ENCODE data around the gene JMJD1C. TPM values are rescaled to one million over a fixed set of nuclear protein-coding genes. Genes with fewer than 3 reads are reported as not detected.
A peak's percentile ranks its signal among the peaks of the same experiment; 100 is the strongest.

The JMJD1C gene
- total RNA-seq, 1 donor from 2014 or later = 84.2 TPM

DNA sequence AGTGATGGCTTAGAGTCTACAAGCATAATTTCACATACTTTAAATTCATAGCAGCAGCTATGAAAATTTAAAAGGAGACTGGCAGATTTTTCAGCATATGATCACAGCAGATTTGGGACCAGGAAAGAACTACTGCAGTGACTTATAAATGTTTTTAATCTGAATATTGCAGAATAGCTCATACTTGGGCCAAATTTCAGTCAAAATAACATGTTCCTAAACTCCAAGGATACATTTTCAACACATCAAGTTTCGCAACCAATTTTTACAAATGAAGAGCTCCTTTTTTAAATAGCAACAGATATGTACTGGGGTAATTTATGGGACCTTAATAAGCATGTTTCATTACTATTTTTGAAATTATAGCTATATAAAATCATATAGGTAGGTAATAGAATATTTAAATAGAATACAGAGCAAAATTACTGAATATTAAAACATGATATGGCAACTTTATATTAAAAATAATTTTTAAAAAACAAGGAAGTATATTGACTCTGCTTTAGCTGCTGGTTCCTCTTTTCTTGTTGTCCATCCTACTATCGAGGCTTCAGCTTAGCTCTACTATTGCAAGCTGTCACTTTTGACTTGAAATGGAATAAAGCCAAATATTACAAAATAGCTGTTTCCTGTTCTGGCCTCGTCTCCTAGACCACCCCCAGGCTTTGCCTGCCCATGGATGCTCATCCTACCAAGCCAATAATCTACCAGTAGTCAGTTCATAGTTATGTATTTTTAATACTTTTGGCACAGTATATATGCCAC lies 209.6 kb downstream of the JMJD1C start:
- peaks cover 69% of the 10 kb centered on the region for H3K4me1 ChIP-seq
- TF ChIP-seq, protein P1, sequence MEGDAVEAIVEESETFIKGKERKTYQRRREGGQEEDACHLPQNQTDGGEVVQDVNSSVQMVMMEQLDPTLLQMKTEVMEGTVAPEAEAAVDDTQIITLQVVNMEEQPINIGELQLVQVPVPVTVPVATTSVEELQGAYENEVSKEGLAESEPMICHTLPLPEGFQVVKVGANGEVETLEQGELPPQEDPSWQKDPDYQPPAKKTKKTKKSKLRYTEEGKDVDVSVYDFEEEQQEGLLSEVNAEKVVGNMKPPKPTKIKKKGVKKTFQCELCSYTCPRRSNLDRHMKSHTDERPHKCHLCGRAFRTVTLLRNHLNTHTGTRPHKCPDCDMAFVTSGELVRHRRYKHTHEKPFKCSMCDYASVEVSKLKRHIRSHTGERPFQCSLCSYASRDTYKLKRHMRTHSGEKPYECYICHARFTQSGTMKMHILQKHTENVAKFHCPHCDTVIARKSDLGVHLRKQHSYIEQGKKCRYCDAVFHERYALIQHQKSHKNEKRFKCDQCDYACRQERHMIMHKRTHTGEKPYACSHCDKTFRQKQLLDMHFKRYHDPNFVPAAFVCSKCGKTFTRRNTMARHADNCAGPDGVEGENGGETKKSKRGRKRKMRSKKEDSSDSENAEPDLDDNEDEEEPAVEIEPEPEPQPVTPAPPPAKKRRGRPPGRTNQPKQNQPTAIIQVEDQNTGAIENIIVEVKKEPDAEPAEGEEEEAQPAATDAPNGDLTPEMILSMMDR (IDR thresholded peaks at IDR 0.05) = no peak
- no peak overlapping the region for H3K4me3 ChIP-seq
- H3K27me3 ChIP-seq = no peaks in the 10 kb centered on the region
- ATAC-seq (peak; percentile 84), DNase-seq (no peak)
- H3K9me3 ChIP-seq = no peaks in the 10 kb centered on the region
- intact Hi-C loops (cut with DNase I) = no loop called here
- no peaks in the 10 kb centered on the region for H3K36me3 ChIP-seq
- H3K27ac ChIP-seq = peak overlapping the region; percentile 43

DNA sequence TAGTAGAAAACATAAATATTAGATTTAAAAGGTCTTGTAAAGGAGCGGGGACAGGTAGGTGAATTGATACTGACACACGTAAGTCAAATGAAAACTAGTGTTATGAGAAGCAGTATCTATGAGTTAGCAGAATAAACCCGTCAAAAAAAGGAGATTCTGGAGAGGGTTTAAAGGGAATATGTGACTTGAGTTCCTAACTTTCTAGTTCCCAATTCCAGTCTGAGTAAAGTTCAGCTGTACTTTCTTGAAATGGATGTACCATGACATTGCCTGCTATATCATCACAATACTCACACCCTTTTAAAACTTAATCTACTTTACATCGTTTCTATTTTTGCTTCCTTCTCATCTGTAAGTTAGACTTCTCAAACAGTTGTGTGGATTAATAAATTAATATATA lies 210.5 kb downstream of the JMJD1C start:
- Histone ChIP-seq H3K36me3 (no peaks in the 10 kb centered on the region), H3K27me3 (no peaks in the 10 kb centered on the region), H3K4me1 (peaks cover 60% of the 10 kb centered on the region), H3K9me3 (no peaks in the 10 kb centered on the region), H3K4me3 (no peak overlapping the region), H3K27ac (peak overlapping the region; percentile 20)
- ATAC-seq = peak; percentile 40
- DNase-seq = no peak
- TF ChIP-seq, protein P1 (IDR thresholded peaks at IDR 0.05) = no peak
- intact Hi-C loops (cut with DNase I) = no loop called here

DNA sequence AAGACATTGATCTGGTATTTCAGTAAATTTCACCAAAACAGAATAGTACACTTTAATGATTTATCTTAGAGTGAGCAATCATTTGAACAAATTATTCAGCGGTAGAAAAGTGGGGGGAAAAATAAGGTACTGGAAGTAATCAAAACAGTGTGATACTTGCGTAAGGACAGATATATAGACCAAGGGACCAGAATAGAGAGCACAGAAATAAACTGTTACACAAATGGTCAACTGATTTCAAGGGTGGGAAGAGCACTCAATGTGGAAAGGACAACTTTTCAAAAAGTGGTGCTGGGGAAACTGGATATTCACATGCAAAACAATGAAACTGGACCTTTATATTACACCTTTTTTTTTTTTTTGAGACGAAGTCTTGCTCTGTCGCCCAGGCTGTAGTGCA lies 212.7 kb downstream of the JMJD1C start:
- DNase-seq (no peak), ATAC-seq (no peak)
- TF ChIP-seq, protein P1 (IDR thresholded peaks at IDR 0.05) = no peak
- Histone ChIP-seq H3K36me3 (no peaks in the 10 kb centered on the region), H3K4me3 (no peak overlapping the region), H3K9me3 (no peaks in the 10 kb centered on the region), H3K27me3 (no peaks in the 10 kb centered on the region), H3K27ac (no peak overlapping the region), H3K4me1 (peaks cover 38% of the 10 kb centered on the region)
- intact Hi-C loops (cut with DNase I) = no loop called here

DNA sequence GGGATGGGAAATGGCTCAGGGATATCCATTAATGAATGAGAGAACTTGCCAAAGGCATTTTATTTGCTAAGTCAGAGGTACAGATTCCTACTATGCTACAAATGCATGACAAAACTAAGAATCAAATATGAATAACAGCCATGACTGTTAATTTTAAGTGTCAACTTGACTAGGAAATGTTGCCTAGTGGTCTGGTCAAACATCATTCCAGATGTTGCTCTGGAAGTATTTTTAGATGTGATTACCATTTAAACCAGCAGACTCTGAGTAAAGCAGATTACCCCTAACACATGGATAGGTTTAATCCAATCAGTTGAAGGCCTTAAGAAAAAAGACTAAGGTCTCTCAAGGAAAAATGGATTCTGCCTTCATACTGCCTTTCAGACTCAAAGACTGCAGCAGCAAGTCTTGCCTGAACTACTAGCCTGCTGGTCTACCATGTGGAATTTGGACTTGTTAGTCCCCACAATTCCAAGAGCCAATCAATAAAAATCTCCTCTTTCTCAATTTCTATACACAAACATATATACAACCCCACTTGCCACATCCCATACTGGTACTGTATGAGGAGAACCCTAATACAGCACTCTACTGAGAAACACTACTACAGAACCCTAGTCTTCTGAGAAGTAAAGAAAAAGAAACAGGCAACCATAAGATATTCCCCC lies 213.5 kb downstream of the JMJD1C start:
- ATAC-seq = no peak
- intact Hi-C loops (cut with DNase I) = no loop called here
- TF ChIP-seq, protein P1 (IDR thresholded peaks at IDR 0.05) = no peak

DNA sequence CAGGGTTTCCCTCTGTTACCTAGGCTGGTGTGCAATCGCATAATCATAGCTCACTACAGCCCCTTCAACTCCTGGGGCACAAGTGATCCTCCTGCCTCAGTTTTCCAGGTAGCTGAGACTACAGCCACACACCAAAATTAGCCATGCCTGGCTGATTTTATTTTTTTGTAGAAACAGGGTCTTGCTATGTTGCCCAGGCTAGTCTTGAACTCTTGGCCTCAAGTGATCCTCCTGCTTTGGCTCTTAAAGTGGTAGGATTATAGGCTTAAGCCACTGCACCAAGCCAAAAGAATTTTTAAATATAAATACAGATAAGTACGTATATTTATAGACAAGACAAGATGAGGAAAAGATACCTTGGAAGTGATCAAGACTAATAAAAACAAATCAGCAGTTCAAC lies 215.7 kb downstream of the JMJD1C start:
- no peak for DNase-seq
- Histone ChIP-seq H3K27ac (no peak overlapping the region), H3K4me1 (peaks cover 8% of the 10 kb centered on the region), H3K36me3 (no peaks in the 10 kb centered on the region), H3K9me3 (no peaks in the 10 kb centered on the region), H3K4me3 (no peak overlapping the region), H3K27me3 (no peaks in the 10 kb centered on the region)
- TF ChIP-seq, protein P1 (IDR thresholded peaks at IDR 0.05) = no peak
- no peak for ATAC-seq
- intact Hi-C loops (cut with DNase I) = no loop called here

More for the DNA sequence above, 213.5 kb downstream of the JMJD1C start:
- Histone ChIP-seq H3K4me3 (no peak overlapping the region), H3K27me3 (no peaks in the 10 kb centered on the region), H3K36me3 (no peaks in the 10 kb centered on the region), H3K27ac (no peak overlapping the region), H3K4me1 (peaks cover 30% of the 10 kb centered on the region), H3K9me3 (no peaks in the 10 kb centered on the region)
- no peak for DNase-seq
